ENCODE data around the gene VTI1B.

GRCh38 chr14:67602076-67602475 is 72.4 kb downstream of the VTI1B start:
- TF ChIP-seq CTCF (IDR thresholded peaks at IDR 0.05) (no peak), POLR2A (IDR thresholded peaks at IDR 0.05) (no peak), POLR2AphosphoS5 (IDR thresholded peaks at IDR 0.05) (no peak), EP300 (IDR thresholded peaks at IDR 0.05) (no peak)
